Measurements from ENCODE around the gene ADAMTS6.

GRCh38 chr5:65190328-65191053, 291.2 kb downstream of the ADAMTS6 start:
- TF ChIP-seq POLR2AphosphoS5 (IDR thresholded peaks at IDR 0.05; ENCODE audit: low read depth, low read length), result no peak
- TF ChIP-seq TAF1 (IDR thresholded peaks at IDR 0.05; ENCODE audit: borderline replicate concordance, insufficient read depth, low read length), result no peak
- no peak for TF ChIP-seq SIN3A (IDR thresholded peaks at IDR 0.05; ENCODE audit: borderline replicate concordance, insufficient read depth, low read length)
- TF ChIP-seq REST (IDR thresholded peaks at IDR 0.05; ENCODE audit: insufficient read depth in 1 of 2, low read depth in 2 of 2, low read length in 2 of 2), result no peak
